GM13977 (cell line): Measurements from ENCODE around the gene OPCML.

Source experiments
- DNase-seq: peaks from one replicate; pipeline ENCODE4 v3.0.0; 2012; ENCODE audit warnings: low spot score
- CTCF ChIP-seq: IDR thresholded peaks from 2 replicates; pipeline ENCODE4 v1.5.1; 2012; ENCODE audit warnings: mild to moderate bottlenecking, control low read depth; ENCODE audit not compliant: insufficient read depth; ENCODE audit errors: extremely low read depth, missing control alignments
- in situ Hi-C: fragments of 300-500 bp; cut with MboI; formaldehyde crosslinking; loops from one replicate; pipeline ENCODE4 v1.12.0; 2022; ENCODE audit warnings: low sequenced_read_pairs, low pct_unique_long_range_greater_than_20kb, mixed read lengths, inconsistent platforms; ENCODE audit not compliant: unreplicated experiment

Gene OPCML

GRCh38 chr11:132691848-132692550 lies 840.3 kb downstream of the OPCML start:
- in situ Hi-C loops: no loop called here
- TF ChIP-seq CTCF: no peak
- no peak for DNase-seq

DNA sequence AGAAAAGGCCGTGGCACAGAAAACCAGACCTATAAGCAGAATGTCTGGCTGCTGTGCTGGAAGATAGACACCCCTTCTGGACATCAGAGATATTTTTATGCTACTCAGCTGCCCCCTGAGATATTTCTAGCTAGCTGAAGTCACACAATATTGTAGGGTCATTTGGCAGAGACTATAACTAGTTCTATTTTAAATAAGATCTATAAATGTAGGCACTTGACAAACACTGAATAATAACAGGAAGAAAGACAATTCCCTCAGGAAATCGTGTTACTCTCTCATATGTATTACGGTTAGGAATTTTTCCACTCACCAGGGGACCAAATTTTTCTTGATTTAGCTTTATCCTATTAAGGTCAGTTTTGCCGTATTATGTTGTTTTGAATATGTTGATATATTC lies 845.4 kb downstream of the OPCML start:
- in situ Hi-C loops: no loop called here
- TF ChIP-seq CTCF: no peak
- no peak for DNase-seq

- no peak for TF ChIP-seq CTCF
- DNase-seq: no peak
- in situ Hi-C loops: no loop called here
Measured at GRCh38 chr11:132685174-132685611, 847.1 kb downstream of the OPCML start.

GRCh38 chr11:132683602-132684001 lies 848.7 kb downstream of the OPCML start:
- no peak for DNase-seq
- in situ Hi-C loops: no loop called here

DNA sequence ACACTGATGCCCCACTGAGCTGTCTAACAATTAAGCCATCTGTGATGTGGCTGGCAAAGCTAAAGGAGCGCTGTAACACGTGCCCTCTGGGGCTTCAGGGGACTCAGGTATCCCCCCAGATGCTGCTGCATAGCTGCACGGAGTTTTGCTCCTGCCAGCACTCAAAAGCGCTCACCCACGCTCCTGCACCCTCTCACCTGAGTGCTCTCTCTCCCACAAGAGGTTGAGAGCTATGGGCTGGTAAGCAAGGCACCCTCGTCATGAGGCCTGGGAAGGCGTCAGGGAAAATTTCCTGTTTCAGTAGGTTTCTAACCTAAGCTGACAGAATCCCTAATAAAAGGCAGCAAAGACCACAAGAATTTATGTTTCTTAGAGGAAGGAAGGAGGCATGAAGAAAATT lies 850.3 kb downstream of the OPCML start:
- TF ChIP-seq CTCF: no peak
- in situ Hi-C loops: no loop called here
- no peak for DNase-seq

More at GRCh38 chr11:132683602-132684001, 848.7 kb downstream of the OPCML start:
- TF ChIP-seq CTCF: no peak

GRCh38 chr11:132680584-132680983 lies 851.7 kb downstream of the OPCML start:
- no peak for DNase-seq
- no peak for TF ChIP-seq CTCF
- in situ Hi-C loops: no loop called here
